NCI-H774 (cell line): ENCODE data around the gene CREBZF.
"Not testable (repeated sequence)": the region's sequence is repeated elsewhere in the genome, so short reads cannot be mapped to it uniquely, and the experiment has no call there.

Experiments used
- DNase-seq: peaks from one replicate; lab custom pipeline; 2025; lab: John Stamatoyannopoulos, UW

Gene CREBZF

GRCh38 chr11:85626496-85626895 is 38.4 kb downstream of the CREBZF start:
- DNase-seq = peak; percentile 9

GRCh38 chr11:85620256-85620655 is 44.7 kb downstream of the CREBZF start:
- DNase-seq = no peak

- DNase-seq = no peak
Observed at GRCh38 chr11:85619499-85619898, 45.4 kb downstream of the CREBZF start.

GRCh38 chr11:85611643-85612042 is 53.3 kb downstream of the CREBZF start:
- DNase-seq = not testable (repeated sequence)
